Endothelial cell (in vitro differentiated cells): ENCODE data around the gene PARD3B. TPM values are rescaled to one million over a fixed set of nuclear protein-coding genes. Genes with fewer than 3 reads are reported as not detected.

ENCODE experiments used
- DNase-seq: peaks from one replicate; pipeline ENCODE4 v3.0.0; 2021; ENCODE audit warnings: low spot score
- H3K27ac Mint-ChIP-seq: one replicate; pipeline ENCODE4 v1.8.0; 2021; ENCODE audit warnings: mixed read lengths, inconsistent platforms; ENCODE audit not compliant: unreplicated experiment
- H3K27me3 Mint-ChIP-seq: one replicate; pipeline ENCODE4 v1.8.0; 2021; ENCODE audit warnings: mild to moderate bottlenecking, moderate library complexity, mixed read lengths, inconsistent platforms; ENCODE audit not compliant: unreplicated experiment
- H3K36me3 Mint-ChIP-seq: one replicate; pipeline ENCODE4 v1.8.0; 2021; ENCODE audit warnings: mild to moderate bottlenecking, low read depth, mixed read lengths, inconsistent platforms; ENCODE audit not compliant: unreplicated experiment
- H3K4me1 Mint-ChIP-seq: one replicate; pipeline ENCODE4 v1.8.0; 2021; ENCODE audit warnings: mild to moderate bottlenecking, mixed read lengths, inconsistent platforms; ENCODE audit not compliant: unreplicated experiment
- H3K4me3 Mint-ChIP-seq: one replicate; pipeline ENCODE4 v1.8.0; 2021; ENCODE audit warnings: mild to moderate bottlenecking, mixed read lengths, inconsistent platforms; ENCODE audit not compliant: unreplicated experiment
- H3K9me3 Mint-ChIP-seq: one replicate; pipeline ENCODE4 v1.8.0; 2021; ENCODE audit warnings: mixed read lengths, inconsistent platforms; ENCODE audit not compliant: unreplicated experiment
- total RNA-seq: library from RNA; stranded (reverse); fragmentation: NEBNext Ultra II Directional; extraction: Animal tissue kit (Norgen Biotek cat#: 25700); gene quantifications from one replicate; pipeline ENCODE4 v1.2.1, GENCODE V29; 2021; ENCODE audit not compliant: unreplicated experiment
- TF ChIP-seq, protein P1 (sequence below): fragments of 200-600 bp; sonication (generic); IDR thresholded peaks from one replicate; pipeline ENCODE4 v1.5.0; 2021; ENCODE audit warnings: antibody characterized with exemption; ENCODE audit not compliant: unreplicated experiment

The PARD3B gene
- total RNA-seq, 1 donor from 2014 or later: 17.4 TPM

DNA sequence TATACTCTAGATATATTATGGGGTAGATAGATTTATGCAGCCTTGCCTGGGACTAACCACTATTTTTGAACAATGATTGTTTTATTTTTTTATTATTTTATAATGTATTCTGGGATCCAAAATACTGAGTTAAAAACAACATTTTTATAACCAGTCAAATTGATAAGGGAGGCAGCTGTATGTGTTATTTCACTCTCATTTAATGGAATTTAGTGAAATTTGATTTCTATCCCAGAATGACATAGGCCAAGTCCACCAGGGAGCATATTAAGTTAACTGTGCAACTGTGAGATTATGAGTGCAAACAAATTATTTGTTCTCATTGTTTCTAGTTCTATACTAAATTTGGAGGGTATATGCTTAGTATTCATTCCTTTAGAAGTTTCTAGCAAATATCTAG lies 583.5 kb downstream of the PARD3B start:
- Mint-ChIP-seq H3K27me3 (no peaks in the 10 kb centered on the region), H3K9me3 (no peaks in the 10 kb centered on the region), H3K36me3 (peaks cover 5% of the 10 kb centered on the region), H3K4me1 (peaks cover 26% of the 10 kb centered on the region), H3K4me3 (no peak overlapping the region), H3K27ac (peak overlapping the region; percentile 94)
- TF ChIP-seq, protein P1, sequence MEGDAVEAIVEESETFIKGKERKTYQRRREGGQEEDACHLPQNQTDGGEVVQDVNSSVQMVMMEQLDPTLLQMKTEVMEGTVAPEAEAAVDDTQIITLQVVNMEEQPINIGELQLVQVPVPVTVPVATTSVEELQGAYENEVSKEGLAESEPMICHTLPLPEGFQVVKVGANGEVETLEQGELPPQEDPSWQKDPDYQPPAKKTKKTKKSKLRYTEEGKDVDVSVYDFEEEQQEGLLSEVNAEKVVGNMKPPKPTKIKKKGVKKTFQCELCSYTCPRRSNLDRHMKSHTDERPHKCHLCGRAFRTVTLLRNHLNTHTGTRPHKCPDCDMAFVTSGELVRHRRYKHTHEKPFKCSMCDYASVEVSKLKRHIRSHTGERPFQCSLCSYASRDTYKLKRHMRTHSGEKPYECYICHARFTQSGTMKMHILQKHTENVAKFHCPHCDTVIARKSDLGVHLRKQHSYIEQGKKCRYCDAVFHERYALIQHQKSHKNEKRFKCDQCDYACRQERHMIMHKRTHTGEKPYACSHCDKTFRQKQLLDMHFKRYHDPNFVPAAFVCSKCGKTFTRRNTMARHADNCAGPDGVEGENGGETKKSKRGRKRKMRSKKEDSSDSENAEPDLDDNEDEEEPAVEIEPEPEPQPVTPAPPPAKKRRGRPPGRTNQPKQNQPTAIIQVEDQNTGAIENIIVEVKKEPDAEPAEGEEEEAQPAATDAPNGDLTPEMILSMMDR: no peak
- no peak for DNase-seq

GRCh38 chr2:205129531-205129930 lies 584.3 kb downstream of the PARD3B start:
- H3K4me1 Mint-ChIP-seq: peaks cover 27% of the 10 kb centered on the region
- DNase-seq: no peak
- H3K36me3 Mint-ChIP-seq: peaks cover 5% of the 10 kb centered on the region
- peak overlapping the region; percentile 94 for H3K27ac Mint-ChIP-seq
- TF ChIP-seq, protein P1: no peak
- H3K9me3 Mint-ChIP-seq: no peaks in the 10 kb centered on the region
- H3K4me3 Mint-ChIP-seq: no peak overlapping the region
- H3K27me3 Mint-ChIP-seq: no peaks in the 10 kb centered on the region

DNA sequence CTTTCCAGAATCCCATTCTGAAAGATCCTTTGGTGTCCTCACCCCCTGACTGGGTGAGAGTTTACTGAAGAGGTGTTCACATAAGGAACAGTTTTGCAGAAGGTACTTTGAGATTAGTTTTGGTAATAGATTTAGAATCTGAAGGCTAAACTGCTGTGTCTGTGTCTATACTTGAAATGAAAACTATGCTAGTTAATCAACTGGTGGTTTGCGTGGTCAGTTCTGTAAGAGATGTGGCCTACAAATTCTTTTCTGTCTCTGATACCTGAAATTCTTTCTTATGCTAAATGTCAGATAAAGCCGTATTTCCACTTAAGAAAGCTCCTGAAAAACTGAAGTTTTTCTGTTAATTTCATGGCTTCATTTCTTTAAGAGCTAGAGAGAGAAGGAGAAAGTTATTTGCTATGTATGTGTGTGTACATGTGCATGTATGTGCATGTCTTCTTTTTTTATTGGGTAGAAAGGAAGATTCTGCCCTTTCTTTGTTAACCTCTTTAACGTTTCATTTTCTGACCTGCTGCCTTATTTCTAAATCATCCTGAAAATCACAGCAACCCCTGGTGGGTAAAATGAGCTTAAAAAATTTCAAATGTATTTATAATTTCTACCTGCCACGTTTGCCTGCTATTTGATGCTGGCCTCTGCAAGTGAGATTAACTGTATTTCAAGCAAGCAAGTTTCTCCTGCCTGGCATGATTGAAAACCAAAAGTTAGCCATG lies 585.0 kb downstream of the PARD3B start:
- TF ChIP-seq, protein P1: no peak
- no peak for DNase-seq
- Mint-ChIP-seq H3K4me1 (peaks cover 30% of the 10 kb centered on the region), H3K36me3 (peaks cover 5% of the 10 kb centered on the region), H3K9me3 (no peaks in the 10 kb centered on the region), H3K4me3 (no peak overlapping the region), H3K27ac (peak overlapping the region; percentile 94), H3K27me3 (no peaks in the 10 kb centered on the region)

DNA sequence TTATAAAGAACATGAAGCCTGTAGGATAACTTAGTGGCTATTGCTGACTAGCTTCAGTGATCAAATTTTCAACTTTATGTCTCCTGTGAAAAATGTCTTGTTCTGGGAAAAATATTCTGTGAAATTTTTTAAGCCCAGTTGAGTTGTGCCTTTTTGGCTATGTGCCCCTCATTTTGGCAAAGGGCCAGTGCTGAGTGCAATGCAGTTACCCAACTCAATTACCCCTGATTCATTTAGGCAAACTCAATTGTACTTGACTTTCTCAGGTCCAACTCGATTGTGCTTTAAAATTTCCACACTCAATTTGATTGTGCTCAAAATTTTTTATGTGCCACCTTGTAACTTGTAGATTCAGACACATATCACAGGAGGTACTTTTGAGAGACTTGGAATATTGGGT lies 588.3 kb downstream of the PARD3B start:
- H3K9me3 Mint-ChIP-seq: no peaks in the 10 kb centered on the region
- TF ChIP-seq, protein P1: no peak
- H3K27me3 Mint-ChIP-seq: no peaks in the 10 kb centered on the region

DNA sequence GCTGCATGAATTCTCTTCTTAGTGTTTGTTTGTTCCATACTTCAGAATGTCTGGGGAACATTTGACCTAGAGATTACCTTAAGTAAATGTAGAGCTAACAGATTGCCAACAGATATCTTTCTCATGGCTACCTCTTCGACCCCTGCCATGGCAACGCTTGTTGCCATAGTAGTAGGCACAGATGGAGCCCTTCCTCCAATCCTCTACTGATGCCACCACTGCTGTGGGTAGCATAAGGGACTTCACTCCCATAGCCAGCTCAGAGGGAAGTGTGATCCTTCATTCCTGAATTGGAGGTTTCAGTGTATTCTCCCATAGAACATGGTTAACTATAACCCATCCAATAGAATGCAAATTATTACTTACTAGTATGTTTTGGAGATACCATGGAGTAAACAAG lies 593.5 kb downstream of the PARD3B start:
- Mint-ChIP-seq H3K27ac (peak overlapping the region; percentile 79), H3K27me3 (no peaks in the 10 kb centered on the region), H3K4me1 (peaks cover 52% of the 10 kb centered on the region), H3K36me3 (peaks cover 5% of the 10 kb centered on the region), H3K4me3 (no peak overlapping the region), H3K9me3 (no peaks in the 10 kb centered on the region)
- DNase-seq: no peak
- TF ChIP-seq, protein P1: no peak

More for the DNA sequence above, 588.3 kb downstream of the PARD3B start:
- H3K4me3 Mint-ChIP-seq: no peak overlapping the region
- no peaks in the 10 kb centered on the region for H3K36me3 Mint-ChIP-seq
- H3K27ac Mint-ChIP-seq: no peak overlapping the region
- H3K4me1 Mint-ChIP-seq: peaks cover 52% of the 10 kb centered on the region
- DNase-seq: no peak
